HG03460 (cell line): Measurements from ENCODE around the gene CD69.
"Not testable (repeated sequence)": the region's sequence is repeated elsewhere in the genome, so short reads cannot be mapped to it uniquely, and the experiment has no call there.

ENCODE experiments used
- ATAC-seq: cut with Tn5 transposase; IDR thresholded peaks from one replicate; pipeline ENCODE4 v1.9.1; 2021; ENCODE audit not compliant: unreplicated experiment

The CD69 gene

DNA sequence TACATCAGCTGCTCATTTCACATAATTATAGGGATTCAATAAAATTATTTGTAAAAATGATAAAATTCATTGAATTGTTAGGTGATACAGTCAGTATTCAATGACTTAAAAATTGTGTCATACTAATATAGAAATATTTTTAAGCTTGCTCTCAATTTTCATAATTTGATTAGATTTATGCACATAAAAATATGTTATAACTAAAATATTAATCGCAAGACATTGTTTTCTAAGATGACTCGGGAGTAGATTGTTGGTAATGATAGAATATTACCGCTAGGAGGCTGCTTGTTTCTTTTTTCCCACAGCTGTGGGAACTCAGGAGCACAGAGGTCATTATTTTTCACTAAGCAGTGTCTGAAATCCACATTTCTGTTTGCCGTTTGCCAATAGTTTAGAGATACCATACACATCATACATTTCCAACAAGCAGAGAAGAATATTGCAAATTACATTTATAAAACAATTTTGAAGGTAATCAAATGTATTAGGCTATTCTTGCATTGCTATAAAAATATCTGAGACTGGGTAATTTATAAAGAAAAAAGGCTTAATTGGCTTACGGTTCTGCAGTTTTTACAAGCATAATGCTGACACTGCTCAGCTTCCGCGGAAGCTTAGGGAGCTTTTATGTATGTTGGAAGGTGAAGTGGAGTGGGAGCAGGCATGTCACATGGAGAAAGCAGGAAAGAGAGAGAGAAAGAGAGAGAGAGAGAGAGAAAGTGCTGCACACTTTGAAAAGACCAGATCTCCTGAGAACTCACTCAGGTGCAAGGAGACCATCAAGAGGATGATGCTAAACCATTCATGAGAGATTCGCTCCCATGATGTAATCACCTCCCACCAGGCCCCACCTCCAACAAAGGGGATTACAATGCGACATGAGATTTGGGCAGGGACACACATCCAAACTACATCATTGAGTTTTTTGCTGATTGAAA lies 9.2 kb downstream of the CD69 start:
- no peak for ATAC-seq

DNA sequence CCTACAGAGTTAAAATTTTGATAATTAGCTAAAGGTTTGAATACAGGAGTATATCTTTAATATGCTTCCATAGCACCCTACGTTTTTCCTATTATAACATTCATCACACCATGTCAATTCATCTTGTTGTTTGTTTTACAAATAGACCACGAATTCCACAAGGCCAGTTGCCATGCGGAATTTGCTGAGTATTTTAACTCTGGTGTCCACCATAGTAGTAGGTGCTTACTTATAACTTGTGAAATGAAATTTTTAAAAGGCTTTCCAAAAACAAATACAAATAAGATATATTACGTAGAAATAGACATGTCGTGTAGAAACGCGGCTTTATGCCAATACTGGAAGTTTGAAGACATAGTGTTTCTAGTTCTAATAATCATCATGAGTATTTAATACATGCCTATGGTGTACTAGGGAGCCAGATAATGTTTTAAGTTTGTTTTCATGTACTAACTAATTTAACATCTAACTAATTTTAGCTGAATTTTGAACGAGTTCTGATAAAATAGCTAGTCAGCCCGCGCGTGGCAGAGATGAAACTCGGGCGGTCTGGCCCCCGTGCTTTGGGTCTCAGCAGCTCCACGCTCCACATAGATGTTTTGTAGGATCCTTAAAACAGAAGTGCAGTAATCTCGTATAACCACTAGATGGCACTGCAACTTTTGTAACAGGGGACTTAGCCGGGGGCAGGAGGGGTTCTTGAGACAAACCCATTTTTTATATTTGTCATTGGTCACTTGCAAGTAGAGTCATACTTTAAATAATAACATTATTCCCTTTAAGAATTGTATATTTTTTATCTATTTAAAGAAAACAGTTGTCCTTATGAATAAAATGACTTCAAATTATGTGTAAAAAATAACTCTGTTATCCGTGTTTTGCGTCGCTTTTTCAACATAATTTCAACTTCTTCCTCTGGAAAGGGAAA lies 10.2 kb downstream of the CD69 start:
- peak; percentile 69 for ATAC-seq

DNA sequence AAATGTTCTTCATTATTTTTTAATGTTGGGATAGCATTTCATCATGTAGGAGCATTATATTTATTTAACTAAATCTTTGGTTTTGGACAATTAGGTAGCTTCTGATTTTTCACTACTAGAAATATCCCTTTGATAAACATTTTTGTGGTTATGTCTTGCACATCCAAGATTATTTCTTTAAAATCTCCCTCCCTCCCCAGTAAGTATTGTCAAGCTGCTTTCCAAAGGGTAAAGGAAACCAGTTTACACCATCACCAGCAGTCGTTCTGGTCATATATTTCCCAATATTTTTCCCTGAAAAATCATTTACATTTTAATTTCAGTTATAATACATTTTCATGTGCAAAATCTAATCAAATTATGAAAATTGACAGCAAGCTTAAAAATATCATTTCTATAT lies 11.1 kb downstream of the CD69 start:
- no peak for ATAC-seq

DNA sequence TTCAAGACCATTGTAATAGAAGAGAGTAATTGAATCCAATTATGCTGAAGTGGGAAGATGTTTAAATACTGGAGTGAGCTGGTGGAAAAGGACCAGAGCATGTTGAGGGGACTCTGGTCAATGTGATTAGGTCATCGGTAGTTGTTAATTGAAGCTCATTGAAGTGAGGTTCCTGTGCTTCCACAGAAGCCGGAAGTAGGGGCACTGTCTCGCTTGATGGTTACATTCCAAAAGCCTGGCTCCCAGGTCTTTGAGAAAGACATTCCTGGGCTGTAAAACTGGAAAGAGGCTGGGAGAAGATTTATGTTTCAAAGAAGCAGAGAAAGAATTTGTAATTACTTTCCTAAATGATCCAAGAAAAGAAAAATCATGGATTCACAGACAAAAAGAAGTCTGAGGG lies 15.5 kb downstream of the CD69 start:
- no peak for ATAC-seq

DNA sequence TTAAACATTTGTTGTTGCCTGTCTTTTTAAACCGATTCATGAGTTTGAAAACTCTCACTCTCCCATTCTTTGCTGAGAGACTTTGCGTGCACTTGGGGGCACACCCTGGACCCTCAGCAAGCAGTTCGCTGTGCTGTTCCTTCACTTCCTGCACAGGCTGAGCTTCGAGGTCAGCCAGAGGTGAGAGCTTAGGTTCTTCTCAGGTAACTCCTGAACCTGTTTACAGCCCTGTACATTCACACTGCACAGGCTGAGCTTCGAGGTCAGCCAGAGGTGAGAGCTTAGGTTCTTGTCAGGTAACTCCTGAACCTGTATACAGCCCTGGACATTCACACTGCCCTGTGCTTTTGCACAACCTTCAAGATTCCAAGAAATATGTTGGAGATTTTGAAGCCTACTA lies 18.0 kb downstream of the CD69 start:
- ATAC-seq: no peak

DNA sequence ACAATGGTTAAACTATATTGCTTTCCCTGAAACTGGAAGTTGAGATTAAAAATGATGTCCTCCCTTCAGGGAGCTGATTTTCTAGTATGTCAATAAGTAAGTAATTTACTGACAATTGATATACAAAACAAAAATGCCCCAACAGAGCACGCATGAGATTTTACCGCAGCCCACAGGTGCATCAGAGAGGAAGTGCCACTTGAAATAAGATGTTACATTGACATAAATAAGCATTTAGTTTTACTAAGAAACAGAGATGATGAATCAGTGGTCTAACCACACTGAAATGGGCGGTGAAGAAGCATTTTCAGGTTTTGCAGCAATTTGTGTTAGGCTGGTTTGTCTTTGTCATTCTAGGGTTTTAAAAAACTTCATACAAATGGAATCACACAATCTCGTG lies 19.0 kb downstream of the CD69 start:
- no peak for ATAC-seq

DNA sequence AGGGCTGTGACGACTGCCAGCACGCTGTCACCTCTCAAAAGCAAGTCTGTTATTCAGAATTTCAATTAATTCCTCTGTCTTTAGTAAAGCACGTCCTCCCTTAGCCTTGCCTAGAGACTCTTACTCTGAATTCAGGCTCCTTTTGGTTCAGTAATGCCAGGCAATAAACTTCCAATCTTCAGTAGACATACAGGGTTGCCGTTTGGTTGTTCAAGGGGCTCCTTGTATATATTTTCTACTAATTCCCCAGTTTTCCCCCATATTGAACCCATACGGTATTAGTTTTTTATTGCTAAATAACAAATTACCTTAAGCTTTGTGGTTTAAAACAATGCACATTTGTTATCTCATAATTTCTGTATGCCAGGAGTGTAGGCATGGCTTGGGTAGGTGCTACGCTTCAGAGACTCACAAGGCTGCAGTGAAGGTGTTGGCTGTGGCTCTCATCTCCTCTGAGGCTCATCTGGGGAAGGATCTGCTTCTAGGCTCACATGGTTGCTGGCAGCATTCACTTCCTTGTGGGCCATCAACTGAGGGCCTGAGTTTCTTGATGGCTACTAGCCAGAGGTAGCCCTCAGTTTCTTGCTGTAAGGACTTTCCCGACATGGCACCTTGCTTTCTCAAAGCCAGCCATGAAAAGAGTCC lies 20.5 kb downstream of the CD69 start:
- ATAC-seq: no peak

DNA sequence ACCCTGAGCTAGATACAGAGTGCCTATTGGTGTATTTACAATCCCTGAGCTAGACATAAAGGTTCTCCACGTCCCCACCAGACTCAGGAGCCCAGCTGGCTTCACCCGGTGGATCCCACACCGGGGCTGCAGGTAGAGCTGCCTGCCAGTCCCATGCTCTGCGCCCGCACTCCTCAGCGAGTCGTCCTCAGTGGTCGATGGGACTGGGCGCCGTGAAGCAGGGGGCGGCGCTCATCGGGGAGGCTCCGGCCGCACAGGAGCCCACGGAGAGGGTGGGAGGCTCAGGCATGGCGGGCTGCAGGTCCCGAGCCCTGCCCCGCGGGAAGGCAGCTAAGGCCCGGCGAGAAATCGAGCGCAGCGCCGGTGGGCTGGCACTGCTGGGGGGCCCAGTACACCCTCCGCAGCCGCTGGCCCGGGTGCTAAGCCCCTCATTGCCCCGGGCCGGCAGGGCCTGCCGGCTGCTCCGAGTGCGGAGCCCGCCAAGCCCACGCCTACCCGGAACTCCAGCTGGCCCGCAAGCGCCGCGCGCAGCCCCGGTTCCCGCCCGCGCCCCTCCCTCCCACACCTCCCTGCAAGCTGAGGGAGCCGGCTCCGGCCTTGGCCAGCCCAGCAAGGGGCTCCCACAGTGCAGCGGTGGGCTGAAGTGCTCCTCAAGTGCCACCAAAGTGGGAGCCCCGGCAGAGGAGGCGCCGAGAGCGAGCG lies 21.1 kb downstream of the CD69 start:
- ATAC-seq: not testable (repeated sequence)

DNA sequence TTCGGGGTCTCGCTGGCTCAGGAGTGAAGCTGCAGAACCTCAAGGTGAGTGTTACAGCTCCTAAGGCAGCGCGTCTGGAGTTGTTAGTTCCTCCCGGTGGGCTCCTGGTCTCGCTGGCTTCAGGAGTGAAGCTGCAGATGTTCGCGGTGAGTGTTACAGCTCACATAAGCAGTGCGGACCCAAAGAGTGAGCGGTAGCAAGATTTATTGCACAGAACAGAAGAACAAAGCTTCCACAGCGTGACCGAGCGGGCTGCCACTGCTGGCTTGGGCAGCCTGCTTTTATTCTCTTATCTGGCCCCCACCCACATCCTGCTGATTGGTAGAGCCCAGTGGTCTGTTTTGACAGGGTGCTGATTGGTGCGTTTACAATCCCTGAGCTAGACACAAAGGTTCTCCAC lies 21.8 kb downstream of the CD69 start:
- ATAC-seq: not testable (repeated sequence)

DNA sequence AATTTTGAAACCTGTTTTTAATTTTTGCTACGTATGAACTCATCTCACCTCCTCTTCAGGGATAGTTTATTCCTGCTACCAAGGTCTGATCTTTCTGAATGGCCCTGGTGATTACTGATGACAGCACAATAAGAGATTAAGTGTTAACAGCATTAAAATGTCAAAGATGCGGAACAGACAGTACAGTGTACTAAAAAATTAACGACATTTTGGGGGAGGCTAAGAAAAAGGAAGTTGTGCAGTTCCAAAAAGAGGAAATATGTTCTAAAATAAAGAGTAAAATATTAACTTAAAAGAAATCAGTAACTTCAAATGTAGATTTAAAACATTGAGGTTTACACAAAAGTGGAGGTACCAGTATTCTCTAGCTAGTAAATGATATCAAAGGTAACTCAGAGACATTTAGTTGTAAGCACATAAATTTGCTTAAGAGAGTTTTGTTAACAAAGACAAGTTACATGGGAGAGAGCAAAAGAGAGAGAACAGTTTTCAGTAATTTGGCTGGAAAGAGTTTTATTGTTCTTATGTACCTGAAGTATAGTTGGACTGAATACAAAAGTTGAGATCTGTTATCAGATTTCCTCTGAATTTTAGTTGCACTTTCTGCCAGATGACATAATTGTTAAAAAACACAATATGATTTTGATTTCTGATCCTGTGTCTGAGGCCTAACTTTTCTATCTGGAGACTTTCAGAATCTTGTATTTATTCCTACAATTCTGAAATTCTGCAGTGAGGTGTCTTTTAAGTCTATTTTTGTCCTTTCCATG lies 23.6 kb downstream of the CD69 start:
- ATAC-seq: no peak

DNA sequence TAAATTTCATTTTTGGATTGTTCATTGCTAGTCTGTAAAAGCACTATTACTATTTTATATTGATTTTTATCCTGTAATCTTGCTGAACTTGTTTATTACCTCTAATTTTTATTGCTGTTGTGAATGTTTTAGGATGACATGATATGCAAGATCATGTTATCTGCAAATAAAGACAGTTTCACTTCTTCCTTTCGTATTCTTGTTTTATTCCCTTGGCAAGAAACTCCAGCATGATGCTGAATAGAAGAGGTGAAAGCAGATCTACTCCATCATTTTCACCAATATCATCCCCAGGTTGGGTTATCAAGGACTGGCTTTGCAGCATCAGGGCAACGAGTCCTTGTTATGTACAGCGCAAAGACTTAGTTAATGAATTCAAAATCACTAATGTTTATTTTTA lies 25.1 kb downstream of the CD69 start:
- ATAC-seq: no peak

DNA sequence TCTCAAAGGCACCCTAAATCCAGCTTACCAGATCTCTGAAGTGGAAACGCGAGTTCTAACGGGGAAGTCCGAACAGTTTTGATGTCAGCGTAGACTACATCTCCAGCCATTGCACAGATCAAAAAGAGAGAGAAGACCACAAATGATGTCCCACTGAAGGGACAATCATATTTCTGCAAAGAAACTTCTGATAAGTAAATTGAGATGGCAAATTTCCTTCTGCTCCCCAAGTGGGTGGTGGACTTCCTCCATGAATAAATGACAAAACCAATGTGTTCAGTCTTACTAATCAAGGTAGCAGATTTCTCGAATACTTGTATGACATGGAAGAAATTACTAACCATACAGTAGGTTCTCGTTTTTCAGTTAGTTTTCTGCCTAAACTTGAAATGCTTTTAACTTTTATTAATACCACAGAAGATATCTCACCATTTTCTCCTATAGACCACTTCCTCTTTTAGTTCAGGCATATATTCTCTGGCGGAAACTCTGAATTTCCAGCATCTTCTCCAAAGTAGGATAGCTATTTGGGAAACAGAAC lies 27.7 kb downstream of the CD69 start, which contains the start of gene CLECL1:
Gene CLECL1 (minus strand): TSS at position 177 of the 541 bp plus-strand sequence.
- peak; percentile 39 for ATAC-seq

DNA sequence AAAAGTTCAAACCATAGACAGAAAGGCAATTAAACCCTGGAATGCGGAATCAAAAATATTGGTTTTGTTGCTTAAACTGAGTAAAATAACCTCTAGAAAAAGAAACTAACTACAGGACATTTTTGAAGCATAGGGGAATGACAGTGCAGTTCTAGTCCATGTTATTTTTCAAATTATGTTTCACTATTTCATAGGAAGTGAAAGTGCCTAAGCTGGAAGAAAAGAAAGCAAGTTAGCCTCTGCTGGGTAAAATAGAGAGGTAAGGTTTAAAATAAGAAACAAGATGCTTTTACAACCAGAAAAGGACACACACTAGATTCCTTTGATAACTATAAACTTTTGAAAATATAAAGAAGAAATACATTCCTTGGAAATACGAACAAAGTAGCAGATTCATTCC lies 28.9 kb downstream of the CD69 start:
- ATAC-seq: peak; percentile 28

DNA sequence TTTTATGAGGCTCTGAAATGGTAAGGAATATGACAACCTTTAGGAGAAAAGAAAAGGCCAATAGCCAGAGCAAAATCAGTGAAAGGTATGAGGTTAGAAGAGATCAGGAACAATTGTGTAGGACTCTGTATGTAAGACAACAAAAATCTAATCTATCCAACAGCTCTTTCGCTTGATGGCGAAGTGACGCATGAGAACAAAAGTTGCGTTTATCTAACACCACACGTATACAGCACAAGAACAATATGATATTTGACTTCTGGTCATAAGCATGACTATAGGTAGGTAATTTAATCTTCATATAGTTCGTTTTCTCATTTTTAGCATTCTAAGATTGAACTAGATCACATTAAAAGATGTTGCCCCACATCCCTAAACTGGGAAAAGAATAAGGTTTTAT lies 29.3 kb downstream of the CD69 start:
- ATAC-seq: no peak

DNA sequence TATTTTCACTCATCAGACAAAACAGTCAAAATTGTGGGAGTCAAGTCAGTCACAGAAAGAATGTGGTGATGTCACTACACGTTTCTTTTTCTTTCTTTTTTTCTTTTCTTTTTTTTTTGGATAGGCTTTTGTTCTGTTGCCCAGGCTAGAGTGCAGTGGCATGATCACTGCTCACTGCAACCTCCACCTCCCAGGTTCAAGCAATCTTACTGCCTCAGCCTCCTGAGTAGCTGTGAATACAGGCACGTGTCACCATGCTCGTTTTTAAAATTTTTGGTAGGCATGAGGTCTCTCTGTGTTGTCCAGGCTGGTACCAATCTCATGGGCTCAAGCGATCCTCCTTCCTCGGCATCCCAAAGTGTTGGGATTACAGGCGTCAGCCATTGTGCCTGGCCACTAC lies 30.1 kb downstream of the CD69 start:
- no peak for ATAC-seq

DNA sequence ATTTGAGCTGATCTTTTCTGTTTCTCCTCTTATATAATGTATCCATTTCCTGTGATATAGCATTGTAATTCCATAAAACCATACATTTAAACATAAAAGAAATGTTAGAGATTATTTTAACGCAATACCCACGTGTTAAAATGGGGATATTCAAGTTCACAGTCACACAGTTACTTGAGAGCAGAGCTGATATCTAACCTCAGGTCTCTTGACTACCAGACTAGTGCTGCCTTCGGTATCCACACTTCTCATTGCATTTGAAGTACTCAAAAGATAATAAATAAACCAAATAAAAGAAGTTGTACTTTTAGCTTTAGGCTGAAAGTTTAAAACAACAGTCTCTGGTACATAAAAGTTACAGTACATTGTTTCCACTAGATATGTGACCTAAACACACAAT lies 30.7 kb downstream of the CD69 start:
- no peak for ATAC-seq

DNA sequence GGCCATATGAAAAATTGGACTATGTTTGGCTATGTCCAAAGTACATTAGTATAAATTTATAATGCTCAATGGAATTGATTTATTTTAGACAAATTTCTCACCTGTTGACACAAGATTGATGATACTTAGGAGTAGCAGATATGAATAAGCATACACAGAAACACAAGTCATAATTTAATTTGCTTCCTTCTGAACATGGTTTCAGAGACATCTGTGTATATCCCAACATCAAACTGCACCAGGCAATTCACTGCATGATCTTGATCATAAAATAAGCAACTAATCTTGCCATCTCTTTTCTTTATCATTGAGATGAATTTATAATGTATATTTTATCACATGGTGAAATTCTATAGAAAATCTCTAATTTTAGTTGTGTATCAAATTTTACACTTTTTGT lies 31.6 kb downstream of the CD69 start:
- ATAC-seq: no peak

DNA sequence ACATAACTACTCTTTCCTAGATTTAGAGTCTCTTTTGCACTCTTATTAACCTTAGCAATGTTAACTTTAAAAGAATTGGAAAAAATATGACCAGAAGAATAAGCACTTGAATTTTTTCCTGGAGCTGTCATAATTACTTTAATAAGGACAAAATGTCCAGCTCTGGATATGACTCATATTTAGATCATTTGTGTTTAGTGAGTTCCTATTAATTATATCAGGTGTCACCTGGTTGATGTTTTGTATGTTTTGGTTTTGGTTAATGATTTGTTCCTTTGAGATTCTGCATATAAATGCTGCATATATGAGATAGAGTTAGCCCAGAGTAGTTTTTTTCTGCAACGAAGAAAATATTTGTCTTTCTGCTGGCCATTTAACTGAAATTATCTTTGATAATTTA lies 32.9 kb downstream of the CD69 start:
- no peak for ATAC-seq

DNA sequence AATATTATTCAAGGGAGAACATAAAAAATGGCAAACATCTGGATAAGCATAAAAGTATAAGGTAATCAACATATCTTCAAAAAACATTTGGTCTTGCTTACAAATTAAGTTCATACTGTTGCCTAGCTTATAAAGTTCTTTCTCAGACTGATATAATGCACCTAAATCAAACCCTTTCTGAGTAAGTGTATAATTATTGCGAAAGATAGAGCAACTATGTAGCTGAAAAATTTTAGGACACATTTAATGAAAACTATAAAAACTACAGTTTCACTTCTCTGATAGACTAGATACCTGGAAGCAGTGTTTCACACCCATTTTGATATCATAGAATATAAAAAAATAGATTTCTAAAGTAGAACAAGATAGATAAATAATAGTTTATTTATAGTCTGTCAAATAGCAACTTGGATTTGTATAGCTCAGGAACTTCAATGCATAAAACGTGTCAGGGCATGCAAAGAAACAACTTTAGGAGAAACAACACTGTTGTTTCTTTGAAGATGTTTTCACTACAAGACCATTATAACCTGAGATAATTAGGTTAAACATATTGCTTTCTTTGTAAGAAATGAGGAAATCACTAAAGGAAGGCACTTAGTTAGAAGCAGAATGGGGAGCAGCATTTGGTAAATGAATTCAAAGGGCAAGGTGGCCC lies 35.4 kb downstream of the CD69 start:
- ATAC-seq: no peak
